GM19397 (cell line): ENCODE measurements around the gene CTSF.
A peak's percentile ranks its signal among the peaks of the same experiment; 100 is the strongest.
"Not testable (repeated sequence)": the region's sequence is repeated elsewhere in the genome, so short reads cannot be mapped to it uniquely, and the experiment has no call there.

Source experiments
- ATAC-seq: cut with Tn5 transposase; IDR thresholded peaks from one replicate; pipeline ENCODE4 v1.9.1; 2021; ENCODE audit warnings: mild to moderate bottlenecking, moderate library complexity; ENCODE audit not compliant: unreplicated experiment

Gene CTSF

DNA sequence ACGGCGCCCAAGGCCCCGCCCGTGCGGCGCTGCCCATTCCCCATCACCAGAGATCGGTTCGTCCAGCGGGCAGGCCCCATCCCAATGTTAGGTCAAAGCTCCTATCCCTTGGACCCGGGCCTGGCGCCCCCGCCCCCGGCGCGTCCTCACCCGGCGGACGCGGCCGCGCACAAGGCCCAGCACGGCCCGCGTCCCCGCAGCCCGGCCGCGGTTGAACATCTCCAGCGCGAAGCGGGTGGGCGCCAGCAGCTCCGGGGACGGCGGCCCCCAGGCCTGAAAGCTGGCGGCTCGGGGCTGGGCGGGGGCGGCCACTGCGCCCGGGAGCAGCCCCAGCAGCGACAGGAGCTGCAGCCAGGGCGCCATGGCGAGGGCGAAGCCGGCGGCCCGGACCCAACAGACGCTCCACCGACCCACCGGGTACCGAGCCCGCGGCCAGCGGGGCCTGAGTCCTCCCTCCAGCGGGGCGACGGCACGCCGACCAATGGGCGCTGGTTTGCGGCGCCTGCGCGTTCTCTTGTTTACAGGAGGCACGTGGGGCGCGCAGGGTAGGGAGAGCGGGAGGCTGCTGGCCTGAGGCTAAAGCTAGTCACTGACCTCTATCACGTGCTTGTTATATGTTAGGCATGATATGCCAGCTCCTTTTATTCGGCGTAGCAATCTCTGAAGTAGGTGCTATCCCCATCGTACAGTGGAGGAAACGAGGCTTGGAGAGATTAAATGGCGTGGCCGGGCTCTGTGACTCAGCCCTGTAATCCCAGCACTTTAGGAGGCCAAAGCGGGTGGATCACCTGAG lies at the start of gene CTSF:
Gene CTSF (minus strand): TSS at position 483 of the 793 bp plus-strand sequence. CDS start 120 bp downstream, at position 363.
- peak; percentile 64 for ATAC-seq

- no peak for ATAC-seq
These were observed 48.9 kb upstream of the CTSF start for GRCh38 chr11:66617155-66617834.

DNA sequence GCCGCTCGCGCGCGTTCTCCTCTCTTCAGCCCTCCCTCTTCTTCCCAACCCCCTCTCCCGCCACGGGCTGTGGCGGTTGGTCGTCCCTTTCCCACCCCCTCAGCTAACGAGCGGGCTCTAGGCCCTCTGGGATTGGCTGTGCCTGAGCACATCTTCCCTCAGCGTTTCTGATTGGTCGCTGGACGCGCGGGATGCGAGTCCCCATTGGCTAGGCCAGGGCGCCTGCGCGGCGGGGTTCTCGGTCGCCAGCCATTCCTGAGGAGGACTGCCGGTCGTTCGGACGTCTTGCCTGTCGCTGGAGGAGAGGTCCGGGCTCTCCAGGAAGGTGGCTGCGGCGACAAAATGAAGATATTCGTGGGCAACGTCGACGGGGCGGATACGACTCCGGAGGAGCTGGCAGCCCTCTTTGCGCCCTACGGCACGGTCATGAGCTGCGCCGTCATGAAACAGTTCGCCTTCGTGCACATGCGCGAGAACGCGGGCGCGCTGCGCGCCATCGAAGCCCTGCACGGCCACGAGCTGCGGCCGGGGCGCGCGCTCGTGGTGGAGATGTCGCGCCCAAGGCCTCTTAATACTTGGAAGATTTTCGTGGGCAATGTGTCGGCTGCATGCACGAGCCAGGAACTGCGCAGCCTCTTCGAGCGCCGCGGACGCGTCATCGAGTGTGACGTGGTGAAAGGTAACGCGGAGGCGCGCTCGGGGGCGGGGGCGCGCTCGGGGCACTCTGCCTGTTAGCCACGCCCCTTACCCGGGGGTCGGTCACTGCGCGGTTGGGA lies 48.2 kb upstream of the CTSF start, which contains the start of gene RBM14:
Gene RBM14 (plus strand): TSS at position 252 of the 776 bp plus-strand sequence. CDS start 91 bp downstream, at position 343.
- peak; percentile 91 for ATAC-seq

GRCh38 chr11:66614073-66614472 lies 45.7 kb upstream of the CTSF start:
- ATAC-seq, result no peak

DNA sequence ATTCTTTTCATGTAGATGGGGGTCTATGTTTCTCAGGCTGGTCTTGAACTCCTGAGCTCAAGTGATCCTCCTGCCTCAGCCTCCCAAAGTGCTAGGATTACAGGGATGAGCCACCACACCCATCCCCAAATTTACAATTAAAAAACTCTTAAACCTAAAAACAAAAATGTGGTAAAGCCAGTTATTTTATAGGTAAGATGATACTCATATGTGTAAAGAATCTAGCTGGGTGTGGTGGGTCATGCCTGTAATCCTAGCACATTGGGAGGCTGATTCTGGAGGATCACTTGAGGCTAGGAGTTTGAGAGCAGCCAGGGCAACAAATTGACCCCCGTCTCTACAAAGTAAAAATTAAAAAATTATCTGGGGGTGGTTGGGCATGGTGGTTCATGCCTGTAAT lies 44.1 kb upstream of the CTSF start:
- ATAC-seq, result no peak

DNA sequence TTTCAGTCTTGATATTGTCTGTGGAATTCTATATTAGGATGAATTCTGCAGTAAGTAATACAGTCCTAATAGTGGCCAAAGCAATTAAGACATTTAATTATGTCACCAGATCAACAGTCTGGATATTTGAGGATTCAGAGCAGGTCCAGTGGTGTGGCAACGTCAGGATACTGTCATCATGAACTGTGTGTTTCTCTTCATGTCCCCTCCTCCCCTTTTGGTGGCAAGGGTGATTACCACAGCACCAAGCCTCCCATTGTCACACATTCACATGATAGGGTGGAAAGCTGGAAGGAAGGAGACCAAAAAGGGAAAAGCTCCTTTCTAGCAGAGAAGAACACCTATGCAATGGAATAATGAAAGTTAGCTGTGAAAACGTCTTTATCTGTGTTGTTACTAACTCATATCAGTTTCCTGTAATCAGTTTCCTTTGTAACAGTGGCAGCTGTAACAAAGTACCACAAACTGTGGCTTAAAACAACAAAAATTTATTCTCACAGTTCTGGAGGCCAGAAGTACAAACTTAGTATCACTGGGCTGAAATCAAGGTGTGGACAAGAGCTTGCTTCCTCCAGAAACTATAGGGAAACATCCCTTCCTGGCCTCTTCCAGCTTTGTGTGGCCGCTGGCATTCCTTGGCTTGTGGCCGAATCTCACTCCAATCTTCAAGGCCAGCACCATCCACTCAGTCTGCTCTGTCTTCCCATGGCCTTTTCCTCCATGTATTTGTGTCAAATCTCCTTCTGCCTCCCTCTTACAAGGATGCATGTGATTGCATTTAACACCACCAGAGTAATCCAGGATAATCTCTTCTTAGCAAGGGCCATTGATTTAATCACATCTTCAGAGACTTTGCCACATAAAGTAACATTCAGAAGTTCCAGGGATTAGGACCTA lies 41.6 kb upstream of the CTSF start:
- ATAC-seq, result no peak

DNA sequence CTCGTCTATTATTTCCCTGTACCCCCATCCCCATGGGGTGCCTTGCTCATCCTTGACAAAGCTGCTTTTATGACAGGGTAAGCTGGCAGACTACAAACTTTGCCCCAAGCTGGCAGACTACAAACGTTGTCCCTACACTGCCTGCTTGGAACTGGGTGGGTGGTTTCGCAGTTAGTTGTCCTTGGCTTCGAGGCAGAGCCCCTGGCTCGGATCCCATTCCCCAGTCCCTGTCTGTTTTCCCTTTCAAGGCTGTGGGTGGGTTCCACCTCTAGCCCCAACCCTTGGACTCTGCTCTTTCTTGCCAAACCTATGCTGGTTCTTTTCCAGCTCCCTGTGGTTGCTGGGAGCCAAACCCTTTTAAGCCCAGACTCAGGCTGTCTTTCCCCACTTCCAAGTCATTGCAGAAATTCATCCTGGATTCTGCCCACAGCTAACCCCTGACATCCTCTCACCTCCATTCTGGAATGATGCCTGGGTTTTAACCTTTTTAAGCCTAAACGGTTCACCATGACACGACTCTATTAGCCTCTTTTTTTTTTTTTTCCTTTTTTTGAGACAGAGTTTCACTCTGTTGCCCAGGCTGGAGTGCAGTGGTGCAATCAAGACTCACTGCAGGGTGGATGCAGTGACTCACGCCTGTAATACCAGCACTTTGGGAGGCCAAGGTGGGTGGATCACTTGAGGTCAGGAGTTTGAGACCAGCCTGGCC lies 38.9 kb upstream of the CTSF start:
- ATAC-seq, result no peak

- ATAC-seq, result not testable (repeated sequence)
These were observed 38.2 kb upstream of the CTSF start for GRCh38 chr11:66606608-66607007.

DNA sequence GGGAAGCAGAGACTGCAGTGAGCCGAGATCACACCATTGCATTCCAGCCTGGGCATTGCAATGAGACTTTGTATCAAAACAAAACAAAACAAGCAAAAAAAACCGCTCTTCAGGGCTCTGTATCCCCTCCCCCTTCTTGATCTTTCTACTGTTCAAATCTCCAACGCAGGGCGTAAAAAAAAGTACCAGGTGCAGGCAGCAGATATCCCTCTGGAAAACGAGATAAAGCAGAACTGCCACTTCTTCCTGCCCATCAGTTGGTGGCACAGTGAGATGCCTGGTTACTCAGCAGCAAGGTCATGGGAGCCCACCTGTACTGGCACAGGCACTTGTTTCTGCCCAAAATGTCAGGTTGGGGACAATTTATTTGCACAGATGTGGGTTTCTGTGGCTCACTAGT lies 35.7 kb upstream of the CTSF start:
- ATAC-seq, result no peak

DNA sequence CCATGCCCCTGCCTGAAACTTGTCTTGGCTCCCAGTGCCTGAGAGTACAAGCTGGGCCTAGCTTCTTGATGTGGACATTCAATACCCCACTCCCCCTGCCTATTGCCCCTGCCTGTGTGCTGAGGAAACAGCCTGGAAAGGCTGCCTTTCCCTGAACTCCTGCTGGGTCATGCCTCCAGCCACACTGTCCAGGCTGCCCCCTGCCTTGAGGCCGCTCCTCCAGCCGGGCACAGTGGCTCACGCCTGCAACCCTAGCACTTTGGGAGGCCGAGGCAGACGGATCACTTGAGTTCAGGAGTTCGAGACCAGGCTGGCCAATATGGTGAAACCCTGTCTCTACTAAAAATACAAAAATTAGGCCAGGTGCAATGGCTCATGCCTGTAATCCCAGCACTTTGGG lies 34.7 kb upstream of the CTSF start:
- ATAC-seq, result no peak

DNA sequence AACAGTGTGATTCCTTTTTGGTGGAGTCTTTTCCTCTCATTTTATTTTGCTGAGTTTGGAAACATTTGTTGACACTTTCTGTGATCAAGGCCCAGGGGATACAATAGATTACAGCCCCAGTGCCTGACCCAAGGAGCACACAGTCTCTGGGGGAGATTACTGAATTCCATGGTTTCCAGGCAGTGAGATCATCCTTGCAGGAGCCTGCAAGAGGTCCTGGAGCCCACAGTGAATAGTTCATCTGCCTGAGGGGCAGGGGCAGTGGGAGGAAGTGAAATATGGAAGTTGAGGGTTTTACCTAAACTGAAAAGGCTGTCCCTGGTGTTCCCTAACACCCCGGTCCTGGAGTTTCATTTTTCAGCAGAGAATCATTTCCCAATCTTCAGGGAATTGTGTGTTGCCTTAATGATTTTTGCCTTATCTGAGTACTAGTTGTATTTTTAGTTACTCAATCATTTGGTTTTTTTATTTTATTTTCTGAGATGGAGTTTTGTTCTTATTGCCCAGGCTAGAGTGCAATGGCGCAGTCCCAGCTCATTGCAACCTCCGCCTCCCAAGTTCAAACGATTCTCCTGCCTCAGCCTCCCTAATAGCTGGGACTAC lies 32.3 kb upstream of the CTSF start:
- no peak for ATAC-seq

DNA sequence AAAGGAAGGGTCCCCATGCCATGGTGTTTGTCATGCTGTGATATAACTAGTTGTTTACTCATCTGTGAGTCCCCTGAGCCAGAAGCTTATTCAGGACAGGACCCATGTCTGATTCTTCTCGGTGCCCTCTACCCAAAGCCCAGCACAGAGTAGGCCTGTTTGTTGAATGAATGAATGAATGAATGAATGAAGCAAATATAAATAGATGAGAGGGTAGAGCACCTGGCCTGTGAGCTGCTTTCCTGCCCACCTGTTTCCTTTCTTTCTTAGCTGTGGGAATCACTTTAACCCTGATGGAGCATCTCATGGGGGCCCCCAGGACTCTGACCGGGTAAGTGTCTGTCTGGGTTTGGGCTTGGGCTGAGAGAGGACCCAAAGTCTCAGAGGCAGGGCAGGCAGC lies 31.8 kb upstream of the CTSF start:
- no peak for ATAC-seq

DNA sequence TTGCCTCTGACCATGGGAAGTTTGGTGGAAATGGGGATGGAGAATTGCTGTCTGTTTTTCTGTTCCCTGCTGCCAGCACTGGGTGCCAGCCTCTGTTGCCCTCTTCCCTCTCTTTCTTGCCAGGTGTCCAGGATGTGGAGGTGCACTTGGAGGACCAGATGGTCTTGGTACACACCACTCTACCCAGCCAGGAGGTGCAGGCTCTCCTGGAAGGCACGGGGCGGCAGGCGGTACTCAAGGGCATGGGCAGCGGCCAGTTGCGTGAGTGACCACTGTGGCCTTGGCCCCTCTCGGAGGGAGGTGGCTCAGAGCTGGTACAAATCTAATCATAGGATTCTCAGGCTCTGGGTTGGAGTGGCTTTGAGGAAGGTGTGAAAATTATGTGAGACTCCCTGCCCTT lies 30.6 kb upstream of the CTSF start:
- no peak for ATAC-seq

GRCh38 chr11:66595245-66595904 lies 27.0 kb upstream of the CTSF start:
- no peak for ATAC-seq

DNA sequence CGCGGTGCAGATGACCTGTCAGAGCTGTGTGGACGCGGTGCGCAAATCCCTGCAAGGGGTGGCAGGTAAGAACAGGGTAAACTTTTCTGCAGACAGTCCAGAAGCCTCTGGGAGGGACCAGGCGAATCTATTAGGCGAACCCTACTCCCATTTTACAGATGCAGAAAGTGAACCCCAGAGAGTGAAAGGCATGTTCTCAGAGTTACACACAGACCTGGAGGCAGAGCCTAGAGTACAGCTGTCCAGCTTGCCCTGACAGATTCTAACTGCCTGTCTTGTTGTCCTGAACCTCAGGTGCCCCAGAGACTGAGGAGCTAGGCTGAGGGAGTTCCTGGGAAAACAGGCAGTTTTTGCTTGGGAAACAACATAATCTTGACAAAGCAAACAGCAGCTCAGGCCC lies 25.2 kb upstream of the CTSF start:
- no peak for ATAC-seq

GRCh38 chr11:66593303-66593635 lies 24.9 kb upstream of the CTSF start:
- no peak for ATAC-seq

DNA sequence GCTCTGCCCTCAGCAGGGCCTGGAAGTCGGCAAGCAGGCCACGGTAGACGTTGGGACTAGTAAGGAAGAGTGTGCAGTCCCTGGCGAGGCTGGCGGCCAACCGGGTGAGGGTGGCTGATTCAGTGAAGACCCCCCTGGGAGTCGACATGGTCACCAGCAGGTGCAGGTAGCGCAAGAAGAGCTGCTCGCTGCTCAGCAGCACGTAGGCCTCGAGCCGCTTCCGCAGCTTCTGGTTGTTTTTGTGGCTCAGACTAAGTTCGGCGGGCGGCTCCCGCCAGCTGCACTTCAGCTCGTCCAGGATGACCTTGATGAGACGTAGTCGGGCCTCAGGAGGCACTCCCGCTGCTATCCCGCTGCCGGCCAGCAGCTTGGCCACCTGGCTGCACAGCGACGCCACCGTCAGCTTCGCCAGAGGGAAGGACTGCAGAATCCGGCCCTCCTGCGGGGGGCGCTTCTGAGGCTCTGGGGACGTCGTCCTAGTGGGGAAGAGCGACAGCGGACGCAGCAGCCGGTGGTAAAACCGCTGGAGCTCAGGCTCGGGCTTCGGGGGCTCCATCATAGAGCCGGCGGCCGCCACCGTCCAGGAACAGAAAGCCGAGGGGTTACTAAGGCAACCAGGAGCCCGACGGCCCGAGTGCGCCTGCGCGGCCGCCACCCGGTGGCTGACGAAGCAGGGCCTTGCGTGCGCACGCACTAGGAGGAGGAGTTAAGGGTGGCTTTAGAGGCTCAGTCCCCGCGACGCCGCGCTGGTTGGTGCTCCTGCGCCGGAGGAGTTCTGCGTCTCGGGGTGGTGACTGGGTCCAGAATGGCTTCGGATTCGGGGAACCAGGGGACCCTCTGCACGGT lies 24.3 kb upstream of the CTSF start, which contains the start of the genes CCDC87 and CCS:
Gene CCDC87 (minus strand): TSS at position 607 of the 846 bp plus-strand sequence. CDS start 48 bp downstream, at position 559.
Gene CCS (plus strand): TSS at position 729 of the 846 bp plus-strand sequence. CDS start 77 bp downstream, at position 806.
- ATAC-seq, result peak; percentile 89

DNA sequence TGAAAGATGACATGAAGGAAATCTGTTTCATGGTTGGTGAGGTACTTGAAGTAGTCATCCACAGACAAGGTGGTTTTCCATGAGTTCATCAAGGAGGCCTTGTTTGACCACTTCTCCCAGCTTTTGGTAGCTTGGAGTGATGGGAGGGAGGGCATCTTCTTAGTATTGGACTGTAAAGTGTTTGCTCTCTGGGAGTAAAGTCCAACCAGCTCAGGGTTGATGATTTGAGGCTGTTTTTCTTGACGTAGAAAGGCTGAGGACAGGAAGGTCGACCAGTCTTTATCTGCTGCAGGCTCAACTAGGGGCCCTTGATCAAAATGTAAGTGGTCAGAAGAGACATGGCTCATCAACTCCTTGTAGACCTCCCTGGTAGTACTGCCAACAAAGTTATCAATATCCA lies 22.8 kb upstream of the CTSF start:
- ATAC-seq, result no peak
